PC-3 (cell line): Measurements from ENCODE around the gene ZNF101. TPM values are rescaled to one million over a fixed set of nuclear protein-coding genes. Genes with fewer than 3 reads are reported as not detected.

ENCODE experiments used
- ATAC-seq: fragments of 200-7000 bp; cut with Tn5 transposase; 2 replicates; pipeline ENCODE4 v1.9.1; 2020; ENCODE audit warnings: mild to moderate bottlenecking, moderate library complexity
- BruUV-seq: library from RNA; stranded (reverse); fragments of 400-500 nt; replicated peaks from 2 replicates; lab custom pipeline; 2021; lab: Mats Ljungman, UMichigan
- CTCF ChIA-PET: fragments of 300-600 bp; sonication (Branson Sonifier 250); formaldehyde crosslinking; loops from one replicate; lab custom pipeline; 2022; ENCODE audit warnings: antibody characterized with exemption; lab: Charles Lee
- POLR2A ChIA-PET: fragments of 300-600 bp; sonication (Branson Sonifier 250); formaldehyde crosslinking; loops from one replicate; lab custom pipeline; 2022; ENCODE audit warnings: antibody characterized with exemption; ENCODE audit not compliant: unreplicated experiment; lab: Charles Lee
- DNase-seq: peaks from one replicate; pipeline ENCODE4 v3.0.0-alpha.2; 2015
- H2AFZ ChIP-seq: fragments of 300-600 bp; sonication (generic); 2 replicates; pipeline ENCODE4 v1.6.0; 2016; ENCODE audit warnings: antibody characterized with exemption, low read length
- H3F3A ChIP-seq: fragments of 300-600 bp; sonication (generic); one replicate; pipeline ENCODE4 v1.6.0; 2017; ENCODE audit warnings: antibody characterized with exemption, low read length, control low read depth, mild to moderate bottlenecking; ENCODE audit not compliant: unreplicated experiment
- H3K27ac ChIP-seq: fragments of 300-600 bp; sonication (generic); 2 replicates; pipeline ENCODE4 v1.5.1; 2016; ENCODE audit warnings: mild to moderate bottlenecking, low read length
- H3K27me3 ChIP-seq: fragments of 300-600 bp; sonication (generic); 2 replicates; pipeline ENCODE4 v1.6.1; 2016; ENCODE audit warnings: low read length, mixed read lengths
- H3K36me3 ChIP-seq: fragments of 300-600 bp; sonication (generic); 2 replicates; pipeline ENCODE4 v1.6.1; 2016; ENCODE audit warnings: low read depth, mixed run types, low read length, mixed read lengths
- H3K4me1 ChIP-seq: fragments of 300-600 bp; sonication (generic); 2 replicates; pipeline ENCODE4 v1.5.1; 2016; ENCODE audit warnings: low read length; ENCODE audit not compliant: insufficient read depth
- H3K4me2 ChIP-seq: fragments of 300-600 bp; sonication (generic); 2 replicates; pipeline ENCODE4 v1.6.0; 2016; ENCODE audit warnings: low read length
- H3K4me3 ChIP-seq: fragments of 300-600 bp; sonication (generic); 2 replicates; pipeline ENCODE4 v1.5.1; 2016; ENCODE audit warnings: mild to moderate bottlenecking, low read length, mixed read lengths
- H3K79me2 ChIP-seq: fragments of 300-600 bp; sonication (generic); 2 replicates; pipeline ENCODE4 v1.6.1; 2017; ENCODE audit warnings: low read length, mixed read lengths
- H3K9ac ChIP-seq: fragments of 300-600 bp; sonication (generic); 2 replicates; pipeline ENCODE4 v1.6.0; 2016; ENCODE audit warnings: mild to moderate bottlenecking, low read length
- H3K9me2 ChIP-seq: fragments of 300-600 bp; sonication (generic); replicated peaks from 2 replicates; pipeline ENCODE4 v1.6.1; 2016; ENCODE audit warnings: mixed run types, low read length, mixed read lengths
- H3K9me3 ChIP-seq: fragments of 300-600 bp; sonication (generic); 2 replicates; pipeline ENCODE4 v1.6.1; 2016; ENCODE audit warnings: low read length, mixed read lengths
- H4K20me1 ChIP-seq: fragments of 300-600 bp; sonication (generic); 2 replicates; pipeline ENCODE4 v1.6.1; 2016; ENCODE audit warnings: low read length, mixed read lengths
- EZH2 ChIP-seq: fragments of 300-600 bp; sonication (generic); IDR thresholded peaks from one replicate; pipeline ENCODE4 v1.6.1; 2017; ENCODE audit warnings: antibody characterized with exemption, mild to moderate bottlenecking, low read length; ENCODE audit not compliant: unreplicated experiment
- EZH2phosphoT487 ChIP-seq: fragments of 300-600 bp; sonication (generic); IDR thresholded peaks from 2 replicates; pipeline ENCODE4 v1.6.1; 2018; ENCODE audit warnings: mild to moderate bottlenecking, antibody characterized with exemption, low read length, borderline replicate concordance
- intact Hi-C: fragments of 100-400 bp; cut with micrococcal nuclease; formaldehyde crosslinking; loops from 2 replicates; pipeline ENCODE4 v1.9.0; 2023
- total RNA-seq: library from RNA; depleted of rRNA; stranded (reverse); fragments of >200 nt; gene quantifications from 2 replicates; pipeline ENCODE4 v1.2.3, GENCODE V29; 2014
- TF ChIP-seq, protein P1 (sequence below): fragments of 300-600 bp; sonication (generic); conservative IDR thresholded peaks from 2 replicates; pipeline ENCODE4 v1.5.1; 2017; ENCODE audit warnings: antibody characterized with exemption, low read depth, mild to moderate bottlenecking, low read length

ZNF101 gene
- total RNA-seq, 1 experiment from 2014 or later: 11.0 TPM

GRCh38 chr19:19657397-19657783 is 11.2 kb upstream of the ZNF101 start:
- BruUV-seq: no TSS peak
- CTCF ChIA-PET: no interaction called here
- ATAC-seq (no peak), DNase-seq (no peak)
- Histone ChIP-seq H3K79me2 (peaks cover 26% of the 10 kb centered on the region), H3K9ac (no peak overlapping the region), H3K4me3 (no peak overlapping the region), H3K4me2 (no peak overlapping the region), H3F3A (no peaks in the 10 kb centered on the region), H3K36me3 (peaks cover 69% of the 10 kb centered on the region), H3K27me3 (no peaks in the 10 kb centered on the region), H4K20me1 (0 out of 2 replicates have a peak, but pooled peaks cover 7% of the 10 kb centered on the region), H3K4me1 (peaks cover 6% of the 10 kb centered on the region), H3K9me2 (no peaks in the 10 kb centered on the region), H3K9me3 (no peaks in the 10 kb centered on the region), H3K27ac (no peak overlapping the region), H2AFZ (no peak overlapping the region)
- intact Hi-C loops: no loop called here
- TF ChIP-seq EZH2phosphoT487 (no peak), EZH2 (no peak)
- TF ChIP-seq, protein P1, sequence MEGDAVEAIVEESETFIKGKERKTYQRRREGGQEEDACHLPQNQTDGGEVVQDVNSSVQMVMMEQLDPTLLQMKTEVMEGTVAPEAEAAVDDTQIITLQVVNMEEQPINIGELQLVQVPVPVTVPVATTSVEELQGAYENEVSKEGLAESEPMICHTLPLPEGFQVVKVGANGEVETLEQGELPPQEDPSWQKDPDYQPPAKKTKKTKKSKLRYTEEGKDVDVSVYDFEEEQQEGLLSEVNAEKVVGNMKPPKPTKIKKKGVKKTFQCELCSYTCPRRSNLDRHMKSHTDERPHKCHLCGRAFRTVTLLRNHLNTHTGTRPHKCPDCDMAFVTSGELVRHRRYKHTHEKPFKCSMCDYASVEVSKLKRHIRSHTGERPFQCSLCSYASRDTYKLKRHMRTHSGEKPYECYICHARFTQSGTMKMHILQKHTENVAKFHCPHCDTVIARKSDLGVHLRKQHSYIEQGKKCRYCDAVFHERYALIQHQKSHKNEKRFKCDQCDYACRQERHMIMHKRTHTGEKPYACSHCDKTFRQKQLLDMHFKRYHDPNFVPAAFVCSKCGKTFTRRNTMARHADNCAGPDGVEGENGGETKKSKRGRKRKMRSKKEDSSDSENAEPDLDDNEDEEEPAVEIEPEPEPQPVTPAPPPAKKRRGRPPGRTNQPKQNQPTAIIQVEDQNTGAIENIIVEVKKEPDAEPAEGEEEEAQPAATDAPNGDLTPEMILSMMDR: no peak
- POLR2A ChIA-PET: no interaction called here

- no TSS peak for BruUV-seq
- Histone ChIP-seq H3K27ac (no peak overlapping the region), H3K4me2 (no peak overlapping the region), H2AFZ (no peak overlapping the region), H3K9ac (no peak overlapping the region), H3K4me1 (peaks cover 11% of the 10 kb centered on the region), H3F3A (no peaks in the 10 kb centered on the region), H3K27me3 (no peaks in the 10 kb centered on the region), H3K79me2 (peaks cover 35% of the 10 kb centered on the region), H3K36me3 (peaks cover 47% of the 10 kb centered on the region), H4K20me1 (0 out of 2 replicates have a peak, but pooled peaks cover 7% of the 10 kb centered on the region), H3K9me3 (no peaks in the 10 kb centered on the region), H3K4me3 (no peak overlapping the region), H3K9me2 (no peaks in the 10 kb centered on the region)
- intact Hi-C loops: no loop called here
- ChIA-PET POLR2A (no interaction called here), CTCF (no interaction called here)
- TF ChIP-seq EZH2 (no peak), EZH2phosphoT487 (no peak)
- TF ChIP-seq, protein P1: no peak
- no peak for DNase-seq
- no peak for ATAC-seq
Observed at GRCh38 chr19:19659646-19660245, 8.9 kb upstream of the ZNF101 start.

- Histone ChIP-seq H3K4me1 (peaks cover 11% of the 10 kb centered on the region), H3K36me3 (peaks cover 32% of the 10 kb centered on the region), H3F3A (no peaks in the 10 kb centered on the region), H3K27ac (no peak overlapping the region), H3K9me3 (no peaks in the 10 kb centered on the region), H3K79me2 (peaks cover 35% of the 10 kb centered on the region), H2AFZ (no peak overlapping the region), H4K20me1 (0 out of 2 replicates have a peak, but pooled peaks cover 7% of the 10 kb centered on the region), H3K27me3 (no peaks in the 10 kb centered on the region), H3K4me2 (peak overlapping the region; percentile 98), H3K4me3 (no peak overlapping the region; the same call in 1 of the 2 replicates), H3K9ac (no peak overlapping the region), H3K9me2 (no peaks in the 10 kb centered on the region)
- intact Hi-C loops: no loop called here
- no peak for ATAC-seq
- BruUV-seq: no TSS peak
- DNase-seq: no peak
- POLR2A ChIA-PET: no interaction called here
- TF ChIP-seq EZH2 (no peak), EZH2phosphoT487 (no peak)
- TF ChIP-seq, protein P1: no peak
- CTCF ChIA-PET: no interaction called here
Observed at GRCh38 chr19:19661141-19661674, 7.4 kb upstream of the ZNF101 start.
